Skin epidermis (tissue), 12 donors: ENCODE results near the gene BABAM2.

Source experiments
- H3K27ac ChIP-seq, 21 experiments: fragments of 200-600 bp; sonication (generic) in 11 of 21; one replicate each; pipeline ENCODE4 v1.5.0; 2020; ENCODE audit warnings: mild to moderate bottlenecking in 3 of 21, inconsistent platforms in 2 of 21, moderate library complexity in 2 of 21
- H3K4me3 ChIP-seq, 7 experiments: fragments of 200-600 bp; sonication (generic) in 2 of 7; one replicate each; pipeline ENCODE4 v1.5.0; 2020; ENCODE audit warnings: inconsistent platforms in 2 of 7, mild to moderate bottlenecking in 2 of 7, moderate library complexity in 1 of 7

The BABAM2 gene

DNA sequence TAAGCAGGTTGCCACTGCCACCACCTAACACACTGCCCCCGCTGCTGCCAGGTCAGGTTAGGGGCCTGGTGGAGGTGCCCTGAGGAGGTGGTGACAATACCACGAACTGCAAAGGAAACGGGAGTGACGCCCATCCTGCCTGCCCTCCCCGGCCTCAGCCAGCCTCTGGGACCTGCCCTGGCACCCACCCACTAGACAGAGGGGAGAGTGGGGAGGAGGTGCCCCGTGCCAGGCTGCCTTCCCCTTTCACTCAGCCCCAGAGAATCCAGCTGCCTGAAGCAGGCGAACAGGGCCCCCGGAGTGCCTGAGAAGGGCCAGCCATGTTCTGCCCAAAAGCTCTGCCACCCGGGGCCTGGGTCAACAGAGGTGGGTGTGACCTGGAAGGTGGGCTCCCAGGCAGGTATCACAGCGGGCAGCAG is 457.6 kb downstream of the BABAM2 start:
- no peak overlapping the region for H3K4me3 ChIP-seq
- H3K27ac ChIP-seq: peak overlapping the region in 17 of 21 experiments; percentile 2 to 76 (median 47)

DNA sequence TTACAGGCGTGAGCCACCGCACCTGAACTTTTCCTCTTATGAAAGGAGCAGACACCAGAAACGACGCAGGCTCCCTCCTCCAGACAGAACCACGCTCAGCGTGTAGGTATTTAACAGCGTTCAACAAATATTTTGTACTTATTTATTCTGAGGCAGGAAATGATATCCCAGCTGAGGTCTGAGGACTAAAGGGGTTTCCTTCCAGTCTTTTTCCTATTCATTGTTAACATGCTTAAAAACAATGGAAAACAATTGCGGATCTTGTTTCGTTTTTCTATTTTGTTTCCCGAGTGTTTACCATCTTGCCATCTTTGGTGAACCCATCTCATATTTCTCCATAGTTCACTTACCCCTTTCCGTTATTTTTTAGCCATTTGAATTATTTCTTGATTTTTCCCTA is 458.4 kb downstream of the BABAM2 start:
- Histone ChIP-seq H3K27ac (peak overlapping the region in 8 of 21 experiments; percentile 36 to 65 (median 49)), H3K4me3 (no peak overlapping the region)

DNA sequence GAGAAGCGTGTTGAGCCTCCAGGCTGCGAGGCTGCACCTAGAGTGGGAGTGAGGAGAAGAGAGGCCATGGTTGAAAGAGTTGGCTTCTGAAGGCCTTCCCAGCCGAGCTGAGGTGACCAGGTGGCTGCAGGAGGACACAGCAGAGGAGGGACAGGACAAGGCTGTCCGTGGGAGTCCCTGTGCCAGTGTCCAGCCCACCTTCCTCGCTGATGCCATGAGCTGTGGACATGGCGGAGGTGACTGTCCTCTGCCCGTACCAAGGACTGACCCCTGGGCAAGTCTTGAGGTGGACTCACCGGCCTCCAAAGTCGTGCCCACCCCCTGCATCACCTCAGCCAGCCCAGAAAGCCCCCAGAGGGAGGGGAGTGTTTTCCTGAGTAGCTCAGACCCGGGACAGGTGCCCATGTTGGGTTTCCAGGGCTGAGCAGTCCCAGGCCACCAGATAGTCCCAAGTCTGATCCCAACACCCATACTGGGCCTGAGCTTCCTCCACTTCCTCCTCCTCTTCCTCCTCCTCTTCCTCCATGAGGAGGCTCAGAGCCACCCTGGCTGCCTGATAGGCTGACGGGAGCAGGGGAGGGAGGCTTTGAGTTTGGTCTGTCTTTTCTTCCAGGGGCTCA is 459.1 kb downstream of the BABAM2 start:
- no peak overlapping the region for H3K4me3 ChIP-seq
- no peak overlapping the region for H3K27ac ChIP-seq

DNA sequence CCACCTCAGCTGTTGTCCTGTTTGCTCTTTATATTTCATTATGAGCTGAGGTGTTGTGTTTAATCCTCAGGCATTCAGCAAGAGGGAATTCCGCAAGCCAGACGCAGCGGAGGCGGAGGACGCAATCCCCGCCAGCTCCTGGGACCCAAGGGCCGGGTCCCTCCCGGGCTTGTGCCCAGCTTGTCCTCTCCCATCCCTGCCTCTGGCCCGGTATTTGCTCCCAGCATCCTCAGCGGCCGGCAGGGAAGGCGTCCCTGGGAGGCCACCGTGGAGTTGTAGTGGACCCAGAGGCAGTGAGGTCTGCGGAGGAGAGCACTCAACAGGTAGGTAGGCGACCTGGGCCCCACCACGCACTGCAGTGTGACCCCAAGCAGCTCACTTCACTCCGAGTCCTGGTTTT is 459.7 kb downstream of the BABAM2 start:
- Histone ChIP-seq H3K4me3 (no peak overlapping the region), H3K27ac (no peak overlapping the region)

DNA sequence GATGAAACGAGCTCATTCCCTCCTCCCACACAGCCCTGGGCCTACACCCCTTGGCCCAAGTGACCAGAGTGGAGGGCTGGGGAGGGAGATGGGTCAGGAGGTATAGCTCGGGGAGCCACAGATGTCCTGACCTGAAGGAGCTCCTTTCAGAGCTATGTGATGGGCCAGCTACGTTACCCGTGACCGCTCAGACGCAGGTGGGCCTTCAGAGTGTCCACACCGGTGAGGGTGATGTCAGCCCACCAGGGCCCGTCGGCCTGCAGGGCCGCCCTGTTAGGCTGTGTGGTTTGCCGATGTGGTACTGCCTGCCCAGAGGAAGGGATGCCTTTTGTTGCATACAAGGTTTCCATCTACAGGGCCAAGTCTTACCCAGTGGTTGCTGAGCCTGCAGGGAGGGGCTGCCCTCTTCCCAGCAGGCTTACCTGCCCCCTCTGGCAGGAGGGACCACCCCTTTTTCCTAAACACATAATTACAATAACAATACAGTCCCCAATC is 460.3 kb downstream of the BABAM2 start:
- H3K4me3 ChIP-seq: no peak overlapping the region
- peak overlapping the region in 2 of 21 experiments; percentile 14 to 15 for H3K27ac ChIP-seq

DNA sequence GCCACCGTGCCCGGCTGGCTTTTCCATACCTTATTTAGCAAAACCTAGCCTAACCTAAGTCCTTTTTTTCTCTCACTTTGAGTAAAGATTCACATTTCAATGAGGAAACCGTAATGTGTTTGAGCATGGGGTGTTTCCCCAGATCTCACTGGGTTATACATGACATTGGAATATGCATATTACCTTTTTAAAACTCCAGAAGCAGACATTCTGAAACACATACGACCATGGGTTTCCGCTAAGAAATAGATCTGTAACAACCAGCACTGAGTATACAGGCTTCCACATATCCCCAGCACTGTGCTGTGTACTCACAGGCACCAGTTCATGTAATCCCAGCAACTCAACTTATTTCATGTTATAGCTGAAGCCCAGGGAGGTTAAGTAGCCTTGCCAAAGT is 461.1 kb downstream of the BABAM2 start:
- H3K4me3 ChIP-seq: no peak overlapping the region
- peak overlapping the region in 12 of 21 experiments; percentile 36 to 65 (median 48) for H3K27ac ChIP-seq

DNA sequence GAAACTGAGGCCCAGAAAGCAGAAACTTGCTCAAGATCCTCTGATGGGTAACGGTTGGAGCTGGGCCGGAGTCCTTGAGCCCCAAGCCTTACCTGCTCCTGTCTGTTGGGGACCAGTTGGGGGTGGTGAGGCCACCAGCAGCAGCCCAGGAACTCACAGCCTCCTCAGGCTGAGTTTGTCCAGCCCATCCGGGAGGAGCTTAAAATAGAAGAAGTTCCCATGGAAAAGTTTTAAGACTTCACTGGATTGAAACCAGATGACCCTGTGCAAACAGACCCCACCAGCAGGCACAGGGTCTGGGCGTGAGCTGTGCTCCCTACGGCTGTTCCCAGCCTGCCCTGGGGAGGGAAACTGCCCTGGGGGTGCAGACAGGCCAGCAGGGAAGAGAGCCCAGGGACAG is 461.6 kb downstream of the BABAM2 start:
- Histone ChIP-seq H3K4me3 (no peak overlapping the region), H3K27ac (peak overlapping the region in 15 of 21 experiments; percentile 3 to 65 (median 45))

DNA sequence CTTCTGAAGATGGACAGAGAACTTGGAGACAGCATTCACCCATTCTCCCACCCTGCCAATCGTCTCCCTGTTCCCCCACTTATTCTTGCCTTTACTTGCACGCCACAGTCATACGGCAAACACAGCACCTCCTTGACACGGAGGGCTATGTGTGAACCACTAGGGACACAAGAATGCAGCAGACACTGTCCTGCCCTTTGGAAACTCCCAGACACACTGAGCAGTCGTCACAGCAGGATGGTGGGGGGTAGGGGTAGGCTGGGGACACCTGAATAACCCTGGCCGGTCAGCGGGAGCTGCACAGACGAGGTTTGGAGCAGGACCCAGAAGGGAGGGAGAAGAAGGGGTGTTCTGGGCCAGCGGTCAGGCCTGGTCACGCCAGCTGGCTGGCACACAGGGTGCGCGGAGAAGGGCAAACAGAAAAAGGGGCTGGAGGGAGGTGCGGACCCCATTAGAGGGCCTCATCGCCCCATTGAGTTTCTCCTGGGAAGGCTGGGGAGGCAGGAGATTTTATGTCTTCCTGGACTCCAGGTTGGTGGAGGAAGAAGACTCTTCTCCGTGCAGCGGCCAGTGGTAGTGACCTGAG is 462.2 kb downstream of the BABAM2 start:
- H3K4me3 ChIP-seq: no peak overlapping the region
- H3K27ac ChIP-seq: peak overlapping the region in 12 of 21 experiments; percentile 19 to 65 (median 42)

DNA sequence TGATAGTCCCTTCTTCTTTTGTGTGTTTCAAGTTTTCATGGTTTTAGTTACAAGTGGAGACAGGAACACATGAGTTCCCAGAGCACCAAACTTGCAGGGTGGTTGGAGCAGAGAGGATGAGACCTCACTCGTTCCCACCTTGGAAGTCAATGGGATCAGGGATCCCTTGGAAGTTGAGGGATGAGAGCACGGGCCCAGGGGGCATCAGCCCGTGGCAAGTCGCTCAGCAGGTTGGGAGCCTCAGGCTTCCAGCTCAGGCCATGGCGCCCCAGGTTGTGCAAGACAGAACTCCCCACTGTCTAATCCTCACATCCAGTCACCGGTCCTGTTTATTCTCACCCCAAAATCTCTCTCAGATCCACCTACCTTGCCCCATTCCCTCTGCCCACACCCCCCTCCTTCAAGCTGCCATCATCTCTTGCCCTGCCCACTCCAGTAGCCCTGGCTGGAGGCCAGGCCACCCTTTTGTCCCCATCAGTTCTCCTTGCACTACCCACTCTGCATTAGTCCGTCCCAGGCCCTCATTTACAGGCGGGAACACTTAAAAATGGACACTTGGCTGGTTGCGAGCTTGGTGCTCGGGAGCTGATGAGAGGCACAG is 464.5 kb downstream of the BABAM2 start:
- Histone ChIP-seq H3K27ac (peak overlapping the region in 14 of 21 experiments; percentile 11 to 88 (median 78)), H3K4me3 (no peak overlapping the region)

DNA sequence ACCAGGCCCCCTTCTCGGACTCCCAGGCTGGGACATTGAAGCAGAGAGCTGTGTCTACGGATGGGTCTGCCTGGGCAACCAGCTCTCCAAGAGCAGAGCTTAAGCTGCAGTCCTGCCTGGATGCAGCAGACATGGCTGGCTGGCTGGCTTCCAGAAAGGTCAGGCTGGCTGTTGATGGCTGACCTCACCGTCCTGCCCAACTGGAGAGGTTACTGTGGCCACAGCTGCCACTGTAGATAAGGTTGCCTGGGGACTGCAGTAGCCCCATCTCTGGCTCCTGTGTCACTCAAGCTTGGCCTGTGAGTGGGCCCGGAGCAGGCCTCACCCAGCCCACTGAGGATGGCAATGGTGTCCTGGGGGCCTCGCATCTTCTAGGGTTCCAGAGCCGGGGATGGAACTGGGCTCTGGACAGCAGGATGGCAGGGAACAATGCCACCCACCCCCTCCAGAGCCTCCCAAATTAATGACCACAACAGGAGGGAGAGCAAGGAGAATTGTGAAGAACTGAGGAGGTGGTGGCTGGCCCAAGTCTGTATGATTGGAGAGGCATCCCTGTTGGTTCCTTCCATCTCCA is 465.1 kb downstream of the BABAM2 start:
- H3K27ac ChIP-seq: peak overlapping the region in 20 of 21 experiments; percentile 1 to 88 (median 76)

DNA sequence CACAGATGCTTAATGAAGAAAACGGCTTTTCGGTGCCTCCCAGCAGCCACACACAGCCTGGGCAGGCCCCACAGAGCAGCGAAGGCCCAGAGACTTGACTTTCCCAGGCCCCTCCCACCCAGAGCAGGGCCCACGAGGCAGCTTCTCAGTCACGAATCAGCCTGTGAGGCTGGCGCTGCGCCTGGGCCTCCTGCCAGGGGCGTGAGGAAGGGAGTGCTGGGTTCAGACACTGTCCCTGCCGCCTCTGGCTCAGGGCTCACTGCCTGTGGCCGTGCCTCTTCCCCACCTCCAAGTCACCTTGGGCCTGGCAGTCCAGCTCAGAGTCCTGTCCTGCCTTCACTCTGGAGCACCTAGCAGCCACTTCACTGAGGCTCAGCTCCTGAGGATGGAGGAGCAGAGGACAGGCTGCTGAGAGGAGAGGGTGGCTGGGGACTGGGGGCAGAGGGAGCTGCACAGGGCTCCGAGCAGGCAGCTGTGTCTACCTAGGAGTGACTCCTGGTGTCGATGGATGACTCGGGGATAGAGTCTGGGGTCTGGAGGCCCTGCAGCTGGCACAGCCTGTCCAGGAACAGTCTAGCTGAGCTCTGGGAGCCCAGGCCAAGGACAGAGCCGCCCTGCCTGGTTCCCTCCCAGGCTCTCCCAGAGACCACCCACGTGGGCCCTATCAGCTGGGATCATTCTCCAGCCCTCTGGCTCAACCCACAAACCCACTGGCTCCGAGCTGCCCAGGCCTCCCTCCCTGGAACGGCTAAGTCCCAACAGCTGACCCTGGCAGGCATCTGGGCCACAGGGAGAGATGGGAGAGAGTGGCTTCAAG is 465.8 kb downstream of the BABAM2 start:
- H3K27ac ChIP-seq: peak overlapping the region in 20 of 21 experiments; percentile 1 to 88 (median 76)
- H3K4me3 ChIP-seq: no peak overlapping the region

More for the DNA sequence above, 465.1 kb downstream of the BABAM2 start:
- H3K4me3 ChIP-seq: no peak overlapping the region

DNA sequence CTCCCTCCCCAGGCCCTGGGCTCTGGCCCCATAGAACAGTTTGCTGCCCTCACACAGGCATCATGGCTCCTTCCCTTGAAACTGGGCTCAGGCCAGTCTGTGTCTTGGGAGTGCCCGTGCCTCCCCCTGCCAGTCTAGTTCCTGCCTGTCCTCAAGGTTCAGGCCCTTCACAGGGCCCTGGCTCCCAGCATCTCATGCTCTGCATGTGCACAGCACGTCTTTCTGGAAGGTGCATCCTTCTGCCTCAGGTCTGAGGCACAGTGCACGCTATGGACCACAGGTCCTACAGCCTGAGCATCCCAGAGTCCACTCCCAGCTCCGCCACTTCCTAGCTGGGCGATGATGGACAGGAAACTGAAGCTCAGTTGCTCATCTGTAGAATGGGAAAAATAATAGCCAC is 466.5 kb downstream of the BABAM2 start:
- peak overlapping the region in 19 of 21 experiments; percentile 1 to 88 (median 76) for H3K27ac ChIP-seq
- H3K4me3 ChIP-seq: no peak overlapping the region

DNA sequence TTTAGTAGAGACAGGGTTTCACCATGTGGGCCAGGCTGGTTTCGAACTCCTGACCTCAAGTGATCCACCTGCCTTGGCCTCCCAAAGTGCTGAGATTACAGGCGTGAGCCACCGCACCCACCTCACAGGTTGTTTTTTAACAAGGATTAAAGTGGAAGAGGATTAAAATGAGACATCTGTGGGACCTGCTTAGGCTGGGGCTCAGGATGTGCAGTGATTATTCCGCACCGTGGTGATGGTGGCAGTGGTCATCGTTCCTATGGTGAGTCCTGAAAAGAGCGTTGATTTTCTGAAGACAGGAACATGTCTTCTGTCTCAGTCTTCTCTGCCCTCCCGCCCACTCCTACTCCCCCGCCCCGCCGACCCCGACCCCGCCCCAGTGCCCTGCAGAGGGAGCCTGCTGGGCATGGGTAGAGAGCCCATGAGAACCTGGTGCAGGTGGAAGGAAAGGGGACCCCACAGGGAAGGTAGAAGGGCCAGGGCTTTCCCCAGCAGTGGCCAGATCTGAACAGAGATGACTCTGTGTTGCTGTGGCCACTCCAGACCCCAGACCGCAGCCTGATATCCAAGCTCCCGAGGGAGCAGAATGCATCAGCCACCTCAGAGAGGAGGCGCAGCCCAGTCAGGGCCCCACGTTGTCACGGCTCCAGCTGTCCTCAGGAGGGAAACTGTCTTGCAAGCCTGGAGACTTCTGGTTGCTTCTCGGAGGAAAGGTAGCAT is 467.6 kb downstream of the BABAM2 start:
- Histone ChIP-seq H3K27ac (peak overlapping the region in 14 of 21 experiments; percentile 41 to 89 (median 70)), H3K4me3 (no peak overlapping the region)

DNA sequence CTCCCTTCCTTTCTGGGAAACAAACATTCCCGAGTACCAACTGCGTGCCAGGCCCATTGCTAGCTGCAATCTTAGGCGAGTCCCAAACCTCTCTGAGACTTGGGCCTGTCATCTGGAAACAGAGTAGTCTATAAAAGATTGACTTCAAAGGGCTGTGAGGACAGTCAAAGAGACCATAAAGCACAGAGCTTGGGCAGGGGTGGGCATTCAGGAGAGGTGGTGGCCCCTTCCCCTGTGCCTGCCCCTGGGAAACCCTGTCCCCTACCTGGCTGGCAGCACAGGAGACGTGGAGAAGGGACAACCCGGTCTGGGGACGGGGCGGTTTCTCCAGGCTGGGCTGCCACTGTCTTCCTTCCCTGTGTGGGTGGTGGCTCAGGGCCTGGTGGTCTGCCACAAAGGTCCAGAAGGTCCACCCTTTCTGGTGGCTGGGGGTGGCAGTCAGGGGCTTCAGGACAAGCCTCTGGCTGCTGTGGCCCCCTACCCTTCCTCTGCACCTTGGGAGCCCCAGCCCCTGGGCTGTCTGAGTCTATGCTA is 468.2 kb downstream of the BABAM2 start:
- Histone ChIP-seq H3K27ac (peak overlapping the region in 19 of 21 experiments; percentile 35 to 89 (median 67)), H3K4me3 (no peak overlapping the region)

DNA sequence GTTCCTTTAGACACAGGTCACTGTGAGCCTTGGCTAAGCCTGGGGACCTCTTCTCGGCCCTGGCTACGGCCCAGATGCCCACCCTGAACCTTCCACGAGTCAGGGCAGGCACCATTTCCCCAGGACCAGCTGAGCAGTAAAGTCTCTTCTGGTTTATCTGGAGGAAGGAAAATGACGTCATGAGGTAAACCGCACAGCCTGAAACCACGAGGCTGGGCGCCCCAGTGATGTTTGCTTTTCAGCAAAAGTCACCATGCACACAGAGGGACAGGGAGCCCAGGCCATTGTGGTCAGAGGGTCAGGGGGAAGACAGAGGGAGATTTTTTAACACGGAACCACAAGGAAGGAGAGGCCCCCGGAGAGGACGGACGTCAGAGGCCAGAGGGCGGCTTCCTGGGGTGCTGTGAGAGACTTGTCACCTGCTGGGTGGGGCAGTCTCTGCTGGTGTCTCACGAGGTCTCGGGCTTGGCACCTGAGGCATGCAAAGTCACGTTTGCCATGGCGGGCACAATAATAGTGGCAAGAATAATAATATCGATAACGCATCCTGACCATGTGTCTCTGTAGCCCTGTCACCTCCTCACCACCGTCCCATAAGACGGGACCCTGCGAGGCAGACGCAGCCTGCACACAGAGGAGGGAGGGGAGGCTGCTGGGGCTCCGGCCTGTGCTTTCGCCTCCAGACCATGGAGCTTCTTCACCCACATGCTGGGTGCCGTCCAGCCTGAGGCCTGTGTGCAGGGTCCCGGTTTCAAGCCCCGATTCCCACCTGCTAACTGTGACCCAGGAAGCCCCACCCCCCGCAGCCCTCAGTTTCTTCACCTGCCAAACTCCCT is 468.9 kb downstream of the BABAM2 start:
- H3K27ac ChIP-seq: peak overlapping the region in 20 of 21 experiments; percentile 40 to 89 (median 67)
- peak overlapping the region in 1 of 7 experiments; percentile 2 for H3K4me3 ChIP-seq

DNA sequence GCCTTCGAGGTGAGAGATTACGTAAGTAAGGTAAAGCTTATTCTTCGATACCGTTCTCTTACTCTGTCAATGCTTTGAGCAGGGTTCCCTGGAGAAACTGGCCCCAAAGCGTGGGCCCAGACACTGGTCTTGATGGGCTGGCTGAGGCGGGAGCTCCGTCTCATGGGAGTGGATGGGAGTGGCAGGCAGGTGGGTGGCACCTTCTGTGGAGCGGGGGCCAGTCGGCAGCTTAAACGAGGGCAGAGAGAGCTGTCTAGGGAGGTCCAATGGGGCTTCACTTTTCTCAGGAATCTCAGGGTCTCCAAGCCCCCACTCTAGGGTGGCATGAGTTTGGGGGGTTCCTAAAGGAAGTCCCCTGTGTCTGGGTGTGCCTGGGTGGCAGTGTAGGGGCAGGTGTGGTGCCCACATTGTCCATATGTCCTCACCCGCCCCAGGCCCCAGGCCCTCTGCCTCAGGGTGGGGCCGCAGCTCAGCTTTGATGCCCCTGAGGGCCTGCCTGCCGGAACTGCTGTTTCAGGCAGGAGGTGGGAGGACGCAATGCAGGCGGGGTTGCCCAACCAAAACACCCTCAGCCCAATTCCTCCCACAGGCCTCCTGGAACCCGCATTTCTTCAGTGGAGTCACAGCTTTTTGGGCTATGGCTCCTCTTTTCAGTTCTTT is 469.7 kb downstream of the BABAM2 start:
- peak overlapping the region in 19 of 21 experiments; percentile 14 to 89 (median 67) for H3K27ac ChIP-seq
- H3K4me3 ChIP-seq: no peak overlapping the region

DNA sequence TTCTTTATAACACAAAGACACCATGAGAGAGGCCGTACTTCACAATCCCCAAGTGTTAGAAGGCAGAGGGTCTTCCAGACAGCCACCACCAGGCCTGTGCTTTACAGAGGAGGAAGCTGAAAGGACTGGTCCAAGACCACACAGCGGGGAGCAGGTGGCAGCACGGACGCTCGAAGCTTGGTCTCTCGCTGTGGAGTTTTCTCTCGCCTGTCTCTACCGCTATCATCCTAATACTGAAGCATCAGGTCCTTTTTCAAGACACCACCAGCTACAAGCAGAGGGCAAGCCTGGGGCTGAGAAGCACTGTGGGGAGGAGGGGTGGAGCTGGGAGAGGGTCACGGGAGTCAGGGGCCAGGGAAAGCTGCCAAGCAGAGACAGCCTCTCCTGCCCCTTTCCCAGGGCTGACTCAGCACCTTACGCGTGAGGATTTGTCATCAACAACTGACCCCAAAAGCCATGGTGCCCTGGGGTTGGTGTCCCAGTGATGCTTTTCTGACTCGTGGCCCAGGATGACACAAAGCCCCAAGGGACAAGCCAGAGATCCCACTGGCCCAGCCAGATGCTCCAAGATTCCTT is 470.3 kb downstream of the BABAM2 start:
- Histone ChIP-seq H3K4me3 (no peak overlapping the region), H3K27ac (peak overlapping the region in 17 of 21 experiments; percentile 14 to 89 (median 66))
